Activated CD4-positive, alpha-beta memory T cell treated with anti-CD3 and anti-CD28 coated beads for 36 hours (primary cell): ENCODE data around the gene INPP5K. TPM values are rescaled to one million over a fixed set of nuclear protein-coding genes. Genes with fewer than 3 reads are reported as not detected.
"Not testable (repeated sequence)": the region's sequence is repeated elsewhere in the genome, so short reads cannot be mapped to it uniquely, and the experiment has no call there.

ENCODE experiments used
- CTCF ChIA-PET: fragments of 350-600 bp; sonication (Branson Sonifier 250); formaldehyde crosslinking; loops from one replicate; lab custom pipeline; 2021; ENCODE audit warnings: antibody characterized with exemption, inconsistent platforms; lab: Charles Lee
- POLR2A ChIA-PET: fragments of 350-600 bp; sonication (Branson Sonifier 250); formaldehyde crosslinking; loops from one replicate; lab custom pipeline; 2021; ENCODE audit warnings: antibody characterized with exemption; lab: Charles Lee
- DNase-seq: peaks from one replicate; pipeline ENCODE4 v3.0.0-alpha.2; 2020
- H3K27ac Mint-ChIP-seq: one replicate; pipeline ENCODE4 v1.8.0; 2021; ENCODE audit warnings: mixed read lengths
- H3K27me3 Mint-ChIP-seq: one replicate; pipeline ENCODE4 v1.8.0; 2021; ENCODE audit warnings: mixed read lengths
- H3K36me3 Mint-ChIP-seq: one replicate; pipeline ENCODE4 v1.8.0; 2021; ENCODE audit warnings: mixed read lengths
- H3K4me1 Mint-ChIP-seq: one replicate; pipeline ENCODE4 v1.8.0; 2021; ENCODE audit warnings: low read depth, mixed read lengths
- H3K4me3 Mint-ChIP-seq: one replicate; pipeline ENCODE4 v1.8.0; 2021; ENCODE audit warnings: mild to moderate bottlenecking, mixed read lengths
- H3K9me3 Mint-ChIP-seq: one replicate; pipeline ENCODE4 v1.8.0; 2021; ENCODE audit warnings: mixed read lengths
- intact Hi-C: fragments of 100-400 bp; cut with micrococcal nuclease; formaldehyde crosslinking; loops from one replicate; pipeline ENCODE4 v1.15.1; 2023
- total RNA-seq, 2 experiments: library from RNA; stranded (reverse); gene quantifications; one replicate each; pipeline ENCODE4 v1.2.3, GENCODE V29; 2021

INPP5K gene
- total RNA-seq, 2 experiments from 2014 or later, result 21.2 to 24.0 TPM

DNA sequence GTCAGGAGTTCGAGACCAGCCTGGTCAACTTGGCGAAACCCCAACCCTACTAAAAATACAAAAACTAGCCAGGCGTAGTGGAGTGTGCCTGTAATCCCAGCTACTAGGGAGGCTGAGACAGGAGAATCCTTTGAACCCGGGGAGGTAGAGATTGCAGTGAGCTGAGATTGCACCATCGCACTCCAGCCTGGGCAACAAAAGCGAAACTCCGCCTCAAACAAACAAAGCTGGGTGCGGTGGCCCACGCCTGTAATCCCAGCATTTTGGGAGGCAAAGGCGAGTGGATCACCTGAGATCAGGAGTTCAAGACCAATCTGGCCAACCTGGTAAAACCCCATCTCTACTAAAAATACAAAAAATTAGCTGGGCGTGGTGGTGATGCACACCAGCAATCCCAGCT, 62.7 kb downstream of the INPP5K start:
- ChIA-PET CTCF (interaction anchor here (0.7 to 1.9 kb wide), 4 partner anchors 53 to 121 kb away, joined by 3 to 13 read pairs (median 4); partner anchors contain the start of gene YWHAE), POLR2A (interaction anchor here (1.2 kb wide), 1 partner anchor 65 kb away, joined by 3 read pairs; no protein-coding TSS in a partner anchor)
- H3K27me3 Mint-ChIP-seq, H3K9me3 Mint-ChIP-seq, intact Hi-C loops, H3K4me3 Mint-ChIP-seq, H3K27ac Mint-ChIP-seq, DNase-seq: not testable (repeated sequence)
- Mint-ChIP-seq H3K36me3 (peaks cover 11% of the 10 kb centered on the region), H3K4me1 (peaks cover 60% of the 10 kb centered on the region)

DNA sequence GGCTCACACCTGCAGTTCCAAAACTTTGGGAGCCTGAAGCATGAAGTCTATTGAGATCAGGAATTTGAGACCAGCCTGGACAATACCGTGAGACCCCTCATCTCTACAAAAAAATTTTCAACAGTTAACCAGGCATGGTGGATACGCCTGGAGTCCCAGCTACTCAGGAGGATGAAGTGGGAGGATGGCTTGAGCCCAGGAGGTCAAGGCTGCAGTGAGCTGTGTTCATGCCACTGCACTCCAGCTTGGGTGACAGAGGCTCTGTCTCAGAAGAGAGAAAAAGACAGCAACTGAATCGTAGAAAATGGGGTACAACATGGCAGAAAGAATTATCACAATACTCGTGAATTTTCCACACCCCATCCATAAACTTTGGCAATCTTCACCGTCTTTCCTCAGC, 63.6 kb downstream of the INPP5K start:
- intact Hi-C loops, result no loop called here
- CTCF ChIA-PET, result interaction anchor here (0.7 to 1.9 kb wide), 3 partner anchors 52 to 87 kb away, joined by 3 to 13 read pairs (median 3); partner anchors contain the start of gene YWHAE
- H3K9me3 Mint-ChIP-seq, result no peaks in the 10 kb centered on the region
- H3K4me1 Mint-ChIP-seq, result peaks cover 63% of the 10 kb centered on the region
- no peaks in the 10 kb centered on the region for H3K27me3 Mint-ChIP-seq
- POLR2A ChIA-PET, result interaction anchor here (0.5 to 1.2 kb wide), 2 partner anchors 36 to 64 kb away, joined by 3 read pairs; no protein-coding TSS in a partner anchor
- H3K4me3 Mint-ChIP-seq, result no peak overlapping the region
- peaks cover 11% of the 10 kb centered on the region for H3K36me3 Mint-ChIP-seq
- H3K27ac Mint-ChIP-seq, result no peak overlapping the region
- DNase-seq, result no peak

DNA sequence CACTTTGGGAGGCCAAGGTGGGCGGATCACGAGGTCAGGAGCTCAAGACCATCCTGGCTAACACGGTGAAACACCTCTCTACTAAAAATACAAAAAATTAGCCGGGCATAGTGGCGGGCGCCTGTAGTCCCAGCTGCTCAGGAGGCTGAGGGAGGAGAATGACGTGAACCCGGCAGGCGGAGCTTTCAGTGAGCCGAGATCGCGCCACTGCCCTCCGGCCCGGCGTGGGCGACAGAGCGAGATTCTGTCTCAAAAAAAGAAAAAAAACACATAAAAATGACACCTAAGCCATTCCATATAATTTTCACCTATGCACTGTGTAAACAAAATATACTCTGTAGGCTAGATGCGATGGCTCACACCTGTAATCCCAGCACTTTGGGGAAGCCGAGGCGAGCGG, 66.2 kb downstream of the INPP5K start:
- intact Hi-C loops, POLR2A ChIA-PET, H3K27me3 Mint-ChIP-seq, CTCF ChIA-PET, H3K4me3 Mint-ChIP-seq, H3K27ac Mint-ChIP-seq, DNase-seq, H3K9me3 Mint-ChIP-seq: not testable (repeated sequence)
- H3K4me1 Mint-ChIP-seq, result peaks cover 67% of the 10 kb centered on the region
- peaks cover 11% of the 10 kb centered on the region for H3K36me3 Mint-ChIP-seq

DNA sequence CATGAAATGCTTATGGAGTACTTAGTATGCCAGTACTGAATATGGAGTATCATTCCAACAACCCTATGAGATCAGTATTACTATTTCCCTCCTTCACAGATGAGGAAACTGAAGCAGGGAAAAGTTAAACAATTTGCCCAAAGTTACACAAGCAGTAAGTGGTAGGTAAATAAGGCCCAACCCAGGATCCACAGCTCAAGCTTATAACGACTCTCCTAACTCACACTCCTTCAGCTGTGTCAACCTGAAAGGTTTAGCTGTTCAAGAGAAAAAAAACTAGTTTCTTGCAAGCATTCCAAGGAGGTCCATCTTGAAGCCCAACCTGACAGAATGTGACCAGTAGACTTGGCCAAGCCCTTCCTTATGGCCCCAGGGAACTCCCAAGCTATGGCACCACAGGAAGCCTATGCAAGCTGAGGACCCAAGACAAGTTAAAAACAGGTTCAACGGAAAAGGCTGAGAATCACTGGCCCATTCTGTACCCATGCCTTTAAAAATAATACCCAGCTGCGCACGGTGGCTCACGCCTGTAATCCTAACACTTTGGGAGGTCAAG, 66.9 kb downstream of the INPP5K start:
- peaks cover 64% of the 10 kb centered on the region for H3K4me1 Mint-ChIP-seq
- H3K9me3 Mint-ChIP-seq, result no peaks in the 10 kb centered on the region
- POLR2A ChIA-PET, result no interaction called here
- no peak for DNase-seq
- H3K27ac Mint-ChIP-seq, result no peak overlapping the region
- no peaks in the 10 kb centered on the region for H3K27me3 Mint-ChIP-seq
- no peak overlapping the region for H3K4me3 Mint-ChIP-seq
- intact Hi-C loops, result no loop called here
- CTCF ChIA-PET, result interaction anchor here (1.9 kb wide), 1 partner anchor 117 kb away, joined by 4 read pairs; no protein-coding TSS in a partner anchor
- H3K36me3 Mint-ChIP-seq, result peaks cover 8% of the 10 kb centered on the region

DNA sequence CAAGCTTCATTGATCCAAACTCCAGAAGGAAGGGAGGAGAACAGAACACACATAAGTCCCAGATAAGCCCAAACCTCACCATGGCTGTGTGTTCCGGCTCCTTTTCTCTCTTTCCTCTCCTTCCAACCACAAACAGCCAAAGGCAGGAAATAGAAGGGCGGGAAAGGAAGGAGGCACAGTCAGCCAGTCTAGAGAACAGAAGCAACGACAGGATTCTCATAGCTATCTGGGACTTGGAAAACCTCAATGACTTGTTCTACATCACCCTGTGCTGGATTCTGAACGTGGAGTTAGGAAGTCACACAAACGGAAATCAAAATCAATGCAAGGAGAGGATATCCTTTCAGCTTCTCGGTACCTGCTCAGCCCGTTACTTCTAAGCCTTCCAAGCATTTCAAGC, 69.4 kb downstream of the INPP5K start:
- Mint-ChIP-seq H3K27ac (no peak overlapping the region), H3K4me1 (peaks cover 42% of the 10 kb centered on the region), H3K36me3 (peaks cover 6% of the 10 kb centered on the region), H3K4me3 (no peak overlapping the region), H3K27me3 (no peaks in the 10 kb centered on the region), H3K9me3 (no peaks in the 10 kb centered on the region)
- intact Hi-C loops, result no loop called here
- ChIA-PET CTCF (no interaction called here), POLR2A (no interaction called here)
- DNase-seq, result no peak

DNA sequence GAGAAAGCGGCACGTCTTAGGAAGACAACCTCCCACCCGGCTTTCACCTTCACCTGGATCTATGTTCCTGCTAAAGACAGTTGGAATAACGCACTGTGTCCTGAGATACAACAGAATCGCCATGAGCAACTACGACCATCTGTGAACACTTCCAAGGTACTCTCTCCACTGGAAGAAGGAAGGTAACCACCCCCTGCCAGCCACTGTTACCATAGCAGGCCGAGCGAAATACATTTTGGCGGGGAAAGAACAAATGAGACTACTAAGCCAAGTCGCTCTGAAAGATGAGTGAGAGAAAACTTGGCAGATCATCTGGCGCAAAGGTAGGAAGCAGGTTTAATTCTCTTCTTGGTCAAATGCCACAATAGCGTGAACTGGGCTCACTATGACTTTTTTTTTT, 70.2 kb downstream of the INPP5K start:
- no peak overlapping the region for H3K27ac Mint-ChIP-seq
- peaks cover 36% of the 10 kb centered on the region for H3K4me1 Mint-ChIP-seq
- H3K4me3 Mint-ChIP-seq, result no peak overlapping the region
- H3K36me3 Mint-ChIP-seq, result peaks cover 6% of the 10 kb centered on the region
- ChIA-PET CTCF (no interaction called here), POLR2A (no interaction called here)
- no peak for DNase-seq
- intact Hi-C loops, result no loop called here
- H3K27me3 Mint-ChIP-seq, result no peaks in the 10 kb centered on the region
- no peaks in the 10 kb centered on the region for H3K9me3 Mint-ChIP-seq

DNA sequence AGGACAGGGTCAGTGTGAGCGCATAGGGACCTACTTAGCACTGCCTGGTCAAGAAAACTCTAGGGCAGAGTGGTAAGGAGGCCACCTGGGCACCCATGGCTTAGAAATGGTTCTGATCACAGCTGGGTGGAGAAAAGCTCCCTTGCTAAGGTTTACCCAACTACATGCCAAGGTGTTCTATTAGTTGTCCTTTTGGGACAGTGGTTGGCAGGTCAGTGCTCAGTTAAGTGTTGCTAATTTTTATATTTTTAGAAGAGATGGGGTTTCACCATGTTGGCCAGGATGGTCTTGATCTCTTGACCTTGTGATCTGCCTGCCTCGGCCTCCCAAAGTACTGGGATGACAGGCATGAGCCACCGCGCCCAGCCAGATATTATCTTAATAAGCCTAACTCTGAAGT, 70.7 kb downstream of the INPP5K start:
- H3K27me3 Mint-ChIP-seq, H3K9me3 Mint-ChIP-seq, POLR2A ChIA-PET, intact Hi-C loops, DNase-seq, H3K27ac Mint-ChIP-seq, H3K4me3 Mint-ChIP-seq, CTCF ChIA-PET, H3K36me3 Mint-ChIP-seq: not testable (repeated sequence)
- H3K4me1 Mint-ChIP-seq, result peaks cover 35% of the 10 kb centered on the region

Other genes starting within 250 kb of the INPP5K start
- gene BHLHA9, start 246.2 kb downstream of the INPP5K start, total RNA-seq, result not detected
- not detected for gene TRARG1, start 236.9 kb downstream of the INPP5K start, total RNA-seq
- gene YWHAE, start 116.4 kb downstream of the INPP5K start, total RNA-seq, result 100 to 1,000 TPM; 505 to 509 TPM
- 10 to 100 TPM; 14.1 to 17.8 TPM for gene CRK, start 60.4 kb downstream of the INPP5K start, total RNA-seq
- 10 to 100 TPM; 42.8 to 46.7 TPM for gene MYO1C, start 23.9 kb downstream of the INPP5K start, total RNA-seq
- gene PITPNA, start 46.2 kb upstream of the INPP5K start, total RNA-seq, result 10 to 100 TPM; 42.6 to 43.3 TPM
- 1 to 10 TPM; 2.0 to 2.2 TPM for gene SLC43A2, start 112.2 kb upstream of the INPP5K start, total RNA-seq
- gene SCARF1, start 129.1 kb upstream of the INPP5K start, total RNA-seq, result 1 to 10 TPM; 2.7 to 3.2 TPM
- 1 to 10 TPM; 5.8 to 6.2 TPM for gene RILP, start 133.3 kb upstream of the INPP5K start, total RNA-seq
- gene PRPF8, start 168.3 kb upstream of the INPP5K start, total RNA-seq, result 100 to 1,000 TPM; 370 to 378 TPM
- gene TLCD2, start 193.8 kb upstream of the INPP5K start, total RNA-seq, result under 1 TPM; 0.85 to 0.86 TPM
- gene WDR81, start 208.1 kb upstream of the INPP5K start, total RNA-seq, result 1 to 10 TPM; 6.3 to 7.3 TPM
- gene SERPINF2, start 226.3 kb upstream of the INPP5K start, total RNA-seq, result not detected
- under 1 TPM in 1 of 2 experiments, not detected in 1; 0.29 TPM for gene SERPINF1, start 245.4 kb upstream of the INPP5K start, total RNA-seq